HepG2 (cell line): Measurements from ENCODE around the gene COBLL1. TPM values are rescaled to one million over a fixed set of nuclear protein-coding genes. Genes with fewer than 3 reads are reported as not detected.

Source experiments
- ATAC-seq: fragments of 200-7000 bp; cut with Tn5 transposase; 3 replicates; pipeline ENCODE4 v1.9.1; 2020; ENCODE audit warnings: mild to moderate bottlenecking, moderate library complexity
- BruUV-seq: library from RNA; stranded (reverse); fragments of 400-500 nt; replicated peaks from 2 replicates; lab custom pipeline; 2021; lab: Mats Ljungman, UMichigan
- CTCF ChIA-PET: fragments of 300-600 bp; formaldehyde crosslinking; extraction: SDS; loops from one replicate; lab custom pipeline; 2021; ENCODE audit warnings: low total read pairs, inconsistent platforms, low intra/inter-chr PET ratio; lab: Yijun Ruan, JAX
- POLR2A ChIA-PET: fragments of 350-600 bp; sonication (Branson Sonifier 250); formaldehyde crosslinking; loops from one replicate; lab custom pipeline; 2020; ENCODE audit warnings: antibody characterized with exemption, inconsistent platforms; lab: Yijun Ruan, JAX
- DNase-seq: peaks from one replicate; pipeline ENCODE4 v3.0.0-alpha.2; 2015; ENCODE audit warnings: low spot score
- FAIRE-seq: peaks from 3 replicates; lab custom pipeline; 2011; peaks lifted over from hg19 to GRCh38; lab: Jason Lieb, UNC
- H2AFZ ChIP-seq: one replicate; pipeline ENCODE4 v1.6.1; 2011; ENCODE audit warnings: low read length, inconsistent platforms
- H3K27ac ChIP-seq: fragments of 300-600 bp; 3 replicates; pipeline ENCODE4 v1.8.0; 2011; ENCODE audit warnings: mixed run types, mild to moderate bottlenecking, mixed read lengths, low read length, inconsistent platforms; ENCODE audit not compliant: insufficient read depth; ENCODE audit errors: extremely low read length
- H3K27me3 ChIP-seq, 2 experiments: fragments of 200-600 bp in 1 of 2; 2 replicates in 1 of 2; 3 replicates in 1 of 2; pipeline versions ENCODE4 v1.6.0 to v1.8.0; 2011; ENCODE audit warnings: low read length in 2 of 2, mild to moderate bottlenecking in 2 of 2, moderate library complexity in 2 of 2, inconsistent platforms in 1 of 2; ENCODE audit not compliant: insufficient read depth in 2 of 2, control insufficient read depth in 1 of 2
- H3K36me3 ChIP-seq, 2 experiments: fragments of 200-600 bp in 1 of 2; replicated peaks in 1 of 2; 2 replicates in 1 of 2; 3 replicates in 1 of 2; pipeline versions ENCODE4 v1.5.1 to v1.8.0; 2011; ENCODE audit warnings: low read length in 2 of 2, inconsistent platforms in 1 of 2; ENCODE audit not compliant: insufficient read depth in 2 of 2, control insufficient read depth in 1 of 2
- H3K4me1 ChIP-seq: 2 replicates; pipeline ENCODE4 v1.5.1; 2012; ENCODE audit warnings: low read length, inconsistent platforms; ENCODE audit not compliant: insufficient read depth
- H3K4me2 ChIP-seq: 2 replicates; pipeline ENCODE4 v1.6.0; 2011; ENCODE audit warnings: low read depth, low read length, inconsistent platforms
- H3K4me3 ChIP-seq, 3 experiments: fragments of 200-600 bp in 1 of 3; sonication (generic), shearing (Covaris generic) in 1 of 3; replicated peaks in 1 of 3; 2 replicates each; pipeline ENCODE4 v1.5.1; 2011 to 2016; ENCODE audit warnings: low read length in 3 of 3, inconsistent platforms in 2 of 3, low read depth in 2 of 3, mild to moderate bottlenecking in 2 of 3, control low read depth in 1 of 3, mixed read lengths in 1 of 3; ENCODE audit not compliant: insufficient read depth in 1 of 3
- H3K79me2 ChIP-seq: one replicate; pipeline ENCODE4 v1.6.1; 2011; ENCODE audit warnings: low read length, inconsistent platforms; ENCODE audit not compliant: insufficient read depth
- H3K9ac ChIP-seq: 2 replicates; pipeline ENCODE4 v1.6.0; 2011; ENCODE audit warnings: mild to moderate bottlenecking, low read depth, low read length, inconsistent platforms; ENCODE audit not compliant: insufficient read depth
- H3K9me3 ChIP-seq: 2 replicates; pipeline ENCODE4 v1.5.1; 2012; ENCODE audit warnings: mild to moderate bottlenecking, low read length
- H4K20me1 ChIP-seq: 2 replicates; pipeline ENCODE4 v1.6.0; 2011; ENCODE audit warnings: inconsistent platforms, mild to moderate bottlenecking, low read length, moderate library complexity; ENCODE audit not compliant: insufficient read depth
- CREB1 ChIP-seq, 2 experiments: fragments of 450-650 bp in 1 of 2; IDR thresholded peaks; 2 replicates each; pipeline ENCODE4 v1.6.1; 2016 to 2017; ENCODE audit warnings: control low read depth in 1 of 2, mild to moderate bottlenecking in 1 of 2, missing compliant biosample characterization in 1 of 2, missing genetic modification characterization in 1 of 2
- ELF4 ChIP-seq: sonication (generic); formaldehyde crosslinking; IDR thresholded peaks from 2 replicates; pipeline ENCODE4 v1.5.0; 2020; ENCODE audit warnings: missing genetic modification reagents, mild to moderate bottlenecking, moderate library complexity, borderline replicate concordance
- PAWR ChIP-seq: sonication (generic); formaldehyde crosslinking; IDR thresholded peaks from 2 replicates; pipeline ENCODE4 v1.4.0; 2020; ENCODE audit warnings: missing genetic modification reagents, mild to moderate bottlenecking, borderline replicate concordance
- RBM22 ChIP-seq: fragments of 200-400 bp; formaldehyde crosslinking; optimal IDR thresholded peaks from 2 replicates; pipeline ENCODE3; 2017; ENCODE audit warnings: mild to moderate bottlenecking, low read length, moderate library complexity
- ZFP36L1 ChIP-seq: sonication (generic); formaldehyde crosslinking; IDR thresholded peaks from 2 replicates; pipeline ENCODE4 v1.8.0; 2022; ENCODE audit warnings: mild to moderate bottlenecking, missing genetic modification reagents, moderate library complexity
- WGBS: methylation state at CpG from one replicate; pipeline ENCODE4 v1.1.6; 2017; ENCODE audit warnings: low lambda C conversion rate; 5-methylcytosine and 5-hydroxymethylcytosine counted together
- in situ Hi-C: cut with HindIII; loops from 2 replicates; pipeline ENCODE4 v1.10.0; 2017; ENCODE audit warnings: low pct_unique_long_range_greater_than_20kb; ENCODE audit not compliant: extremely low pct_ligation_motif_present
- intact Hi-C: fragments of 100-400 bp; cut with micrococcal nuclease; formaldehyde crosslinking; loops from one replicate; pipeline ENCODE4 v1.10.0; 2022; ENCODE audit not compliant: unreplicated experiment
- polyA plus RNA-seq, 8 experiments: library from polyadenylated mRNA; depleted of rRNA in 3 of 8; stranded (reverse) in 7 of 8; unstranded in 1 of 8; fragments of >200 nt; fragmentation: Illumina TruSeq in 4 of 8; extraction: Trizol in 4 of 8; gene quantifications; 2 replicates each; pipeline versions ENCODE4 v1.2.1 to v1.2.3, GENCODE V29; 2011 to 2016; ENCODE audit warnings: low read depth in 4 of 8, missing spikeins in 1 of 8, mixed read lengths in 1 of 8; ENCODE audit not compliant: insufficient read depth in 1 of 8
- total RNA-seq, 5 experiments: library from RNA; depleted of rRNA; stranded (reverse); fragments of >200 nt; fragmentation: Illumina TruSeq; extraction: Trizol; gene quantifications; 2 replicates each; pipeline ENCODE4 v1.2.3, GENCODE V29; 2016; ENCODE audit warnings: low read depth in 1 of 5
- TF ChIP-seq, protein P1 (sequence below), 2 experiments: sonication (generic) in 1 of 2; formaldehyde crosslinking in 1 of 2; IDR thresholded peaks; 2 replicates each; pipeline versions ENCODE4 v1.4.0 to v1.6.1; 2016 to 2020; ENCODE audit warnings: borderline replicate concordance in 1 of 2, low read depth in 1 of 2, mild to moderate bottlenecking in 1 of 2, missing genetic modification reagents in 1 of 2
- TF ChIP-seq, protein P2 (sequence below): sonication (generic); formaldehyde crosslinking; conservative IDR thresholded peaks from 2 replicates; pipeline ENCODE4 v1.4.0; 2020; ENCODE audit warnings: missing genetic modification reagents

Gene COBLL1
- total and polyA plus RNA-seq, 2 of the 13 experiments (the other 11 are each of a cell fraction or from before 2014, with no cell fraction given), result 32.6 to 86.8 TPM

DNA sequence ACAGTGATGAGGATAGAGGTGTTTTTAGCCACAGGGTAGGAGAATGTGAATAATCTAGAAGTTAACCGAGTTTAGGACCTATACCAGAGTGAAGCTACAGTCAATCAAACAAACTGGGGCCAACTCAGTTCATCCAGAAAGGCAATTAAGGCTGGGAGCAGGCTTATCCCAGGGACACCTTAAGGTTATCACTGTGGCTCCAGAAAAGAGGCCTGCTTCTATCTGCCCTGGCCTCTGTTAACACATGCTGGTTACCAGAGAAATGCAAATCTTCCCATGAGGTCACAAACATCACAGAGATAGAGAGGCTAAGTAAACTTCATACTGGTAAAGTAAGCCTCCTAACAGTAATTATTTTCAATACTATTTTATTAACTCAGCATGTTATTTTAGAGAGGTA is 127.2 kb downstream of the COBLL1 start:
- 90% methylated on average over 1 of the region's 1 CpG for WGBS
- intact Hi-C loops, result no loop called here
- DNase-seq, result no peak
- POLR2A ChIA-PET, result no interaction called here
- Histone ChIP-seq H3K4me3 (no peak overlapping the region), H3K9me3 (no peaks in the 10 kb centered on the region), H3K36me3 (peaks cover 4 to 16% of the 10 kb centered on the region in 2 experiments), H3K79me2 (peaks cover 2% of the 10 kb centered on the region), H3K27me3 (no peaks in the 10 kb centered on the region), H3K4me2 (no peak overlapping the region), H4K20me1 (no peaks in the 10 kb centered on the region), H3K27ac (peak overlapping the region; percentile 96)
- BruUV-seq, result no TSS peak
- ATAC-seq, result no peak
- no peak for TF ChIP-seq CREB1 (IDR thresholded peaks at IDR 0.05)
- 0 out of 2 replicates have a peak, but pooled peaks have one; percentile 33 for TF ChIP-seq CREB1 (CRISPR knock-in tag; IDR thresholded peaks at IDR 0.05)
- TF ChIP-seq, protein P1, sequence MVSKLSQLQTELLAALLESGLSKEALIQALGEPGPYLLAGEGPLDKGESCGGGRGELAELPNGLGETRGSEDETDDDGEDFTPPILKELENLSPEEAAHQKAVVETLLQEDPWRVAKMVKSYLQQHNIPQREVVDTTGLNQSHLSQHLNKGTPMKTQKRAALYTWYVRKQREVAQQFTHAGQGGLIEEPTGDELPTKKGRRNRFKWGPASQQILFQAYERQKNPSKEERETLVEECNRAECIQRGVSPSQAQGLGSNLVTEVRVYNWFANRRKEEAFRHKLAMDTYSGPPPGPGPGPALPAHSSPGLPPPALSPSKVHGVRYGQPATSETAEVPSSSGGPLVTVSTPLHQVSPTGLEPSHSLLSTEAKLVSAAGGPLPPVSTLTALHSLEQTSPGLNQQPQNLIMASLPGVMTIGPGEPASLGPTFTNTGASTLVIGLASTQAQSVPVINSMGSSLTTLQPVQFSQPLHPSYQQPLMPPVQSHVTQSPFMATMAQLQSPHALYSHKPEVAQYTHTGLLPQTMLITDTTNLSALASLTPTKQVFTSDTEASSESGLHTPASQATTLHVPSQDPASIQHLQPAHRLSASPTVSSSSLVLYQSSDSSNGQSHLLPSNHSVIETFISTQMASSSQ (IDR thresholded peaks at IDR 0.05; ENCODE audit: low read depth), result no peak
- TF ChIP-seq, protein P1 (CRISPR knock-in tag; IDR thresholded peaks at IDR 0.05; ENCODE audit: borderline replicate concordance), result peak; percentile 40; the same call in 1 of the 2 replicates
- TF ChIP-seq ZFP36L1 (CRISPR knock-in tag), result no peak
- TF ChIP-seq, protein P2, sequence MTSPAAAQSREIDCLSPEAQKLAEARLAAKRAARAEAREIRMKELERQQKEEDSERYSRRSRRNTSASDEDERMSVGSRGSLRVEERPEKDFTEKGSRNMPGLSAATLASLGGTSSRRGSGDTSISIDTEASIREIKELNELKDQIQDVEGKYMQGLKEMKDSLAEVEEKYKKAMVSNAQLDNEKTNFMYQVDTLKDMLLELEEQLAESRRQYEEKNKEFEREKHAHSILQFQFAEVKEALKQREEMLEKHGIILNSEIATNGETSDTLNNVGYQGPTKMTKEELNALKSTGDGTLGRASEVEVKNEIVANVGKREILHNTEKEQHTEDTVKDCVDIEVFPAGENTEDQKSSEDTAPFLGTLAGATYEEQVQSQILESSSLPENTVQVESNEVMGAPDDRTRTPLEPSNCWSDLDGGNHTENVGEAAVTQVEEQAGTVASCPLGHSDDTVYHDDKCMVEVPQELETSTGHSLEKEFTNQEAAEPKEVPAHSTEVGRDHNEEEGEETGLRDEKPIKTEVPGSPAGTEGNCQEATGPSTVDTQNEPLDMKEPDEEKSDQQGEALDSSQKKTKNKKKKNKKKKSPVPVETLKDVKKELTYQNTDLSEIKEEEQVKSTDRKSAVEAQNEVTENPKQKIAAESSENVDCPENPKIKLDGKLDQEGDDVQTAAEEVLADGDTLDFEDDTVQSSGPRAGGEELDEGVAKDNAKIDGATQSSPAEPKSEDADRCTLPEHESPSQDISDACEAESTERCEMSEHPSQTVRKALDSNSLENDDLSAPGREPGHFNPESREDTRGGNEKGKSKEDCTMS (CRISPR knock-in tag), result no peak
- TF ChIP-seq ELF4 (CRISPR knock-in tag), result 0 out of 2 replicates have a peak, but pooled peaks have one; percentile 31
- peak; percentile 67 for TF ChIP-seq RBM22
- no peak for TF ChIP-seq PAWR (CRISPR knock-in tag)
- TF ChIP-seq, all 625 proteins: peak for 4
- no peak overlapping the region for H2AFZ ChIP-seq
- in situ Hi-C loops, result loop anchor here (5.0 kb wide), 1 partner anchor 147 kb away; no protein-coding TSS in a partner anchor
- CTCF ChIA-PET, result no interaction called here
- no peak overlapping the region for H3K9ac ChIP-seq
- FAIRE-seq, result no peak
- peaks cover 70% of the 10 kb centered on the region for H3K4me1 ChIP-seq
